ENCODE measurements around the gene SPTLC1. TPM values are rescaled to one million over a fixed set of nuclear protein-coding genes. Genes with fewer than 3 reads are reported as not detected.

Gene SPTLC1
- total RNA-seq, 4 donors from 2014 or later: 105 to 115 (median 109) TPM

DNA sequence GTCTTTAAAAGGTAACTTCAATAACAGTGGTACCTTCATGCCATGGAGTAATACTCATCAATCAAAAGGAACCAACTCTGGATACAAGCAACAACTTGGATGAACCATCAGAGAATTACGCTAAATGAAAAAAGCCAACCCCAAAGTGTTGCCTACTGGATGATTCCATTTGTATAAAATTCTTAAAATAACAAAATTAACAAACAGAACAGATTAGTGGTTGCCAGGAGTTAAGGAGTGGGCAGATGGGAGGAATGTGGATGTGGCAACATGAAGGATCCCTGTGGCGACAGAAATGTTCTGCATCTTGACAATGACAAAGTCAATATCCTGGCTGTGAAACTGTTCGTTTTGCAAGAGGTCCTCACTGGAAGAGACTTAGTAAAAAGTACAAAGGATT, 50.5 kb downstream of the SPTLC1 start:
- peaks cover 76% of the 10 kb centered on the region for H3K36me3 ChIP-seq
- TF ChIP-seq, protein P1, sequence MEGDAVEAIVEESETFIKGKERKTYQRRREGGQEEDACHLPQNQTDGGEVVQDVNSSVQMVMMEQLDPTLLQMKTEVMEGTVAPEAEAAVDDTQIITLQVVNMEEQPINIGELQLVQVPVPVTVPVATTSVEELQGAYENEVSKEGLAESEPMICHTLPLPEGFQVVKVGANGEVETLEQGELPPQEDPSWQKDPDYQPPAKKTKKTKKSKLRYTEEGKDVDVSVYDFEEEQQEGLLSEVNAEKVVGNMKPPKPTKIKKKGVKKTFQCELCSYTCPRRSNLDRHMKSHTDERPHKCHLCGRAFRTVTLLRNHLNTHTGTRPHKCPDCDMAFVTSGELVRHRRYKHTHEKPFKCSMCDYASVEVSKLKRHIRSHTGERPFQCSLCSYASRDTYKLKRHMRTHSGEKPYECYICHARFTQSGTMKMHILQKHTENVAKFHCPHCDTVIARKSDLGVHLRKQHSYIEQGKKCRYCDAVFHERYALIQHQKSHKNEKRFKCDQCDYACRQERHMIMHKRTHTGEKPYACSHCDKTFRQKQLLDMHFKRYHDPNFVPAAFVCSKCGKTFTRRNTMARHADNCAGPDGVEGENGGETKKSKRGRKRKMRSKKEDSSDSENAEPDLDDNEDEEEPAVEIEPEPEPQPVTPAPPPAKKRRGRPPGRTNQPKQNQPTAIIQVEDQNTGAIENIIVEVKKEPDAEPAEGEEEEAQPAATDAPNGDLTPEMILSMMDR (IDR thresholded peaks at IDR 0.05): no peak
- TF ChIP-seq EP300 (IDR thresholded peaks at IDR 0.05) (no peak), POLR2AphosphoS5 (IDR thresholded peaks at IDR 0.05) (no peak), POLR2A (IDR thresholded peaks at IDR 0.05) (no peak)
- 76% methylated on average over 3 of the region's 3 CpGs for WGBS

DNA sequence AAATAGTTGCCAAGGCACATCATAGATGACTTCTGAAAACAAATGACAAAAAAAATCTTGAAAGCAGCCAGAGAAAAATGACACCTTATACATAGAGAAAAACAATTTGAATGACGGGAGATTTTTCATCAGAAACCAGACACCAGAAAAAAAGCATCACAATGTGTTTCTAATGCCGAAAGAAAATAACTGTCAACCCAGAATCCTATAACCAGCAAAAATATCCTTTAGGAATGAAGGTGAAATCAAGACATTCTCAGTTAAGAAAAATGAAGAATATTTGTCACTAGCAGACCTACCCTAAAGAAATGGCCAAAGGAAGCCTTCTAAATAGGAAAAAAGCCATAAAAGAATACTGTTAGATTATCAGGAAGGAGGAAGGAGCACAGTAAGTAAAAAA, 54.0 kb downstream of the SPTLC1 start:
- H3K27ac ChIP-seq: no peak overlapping the region
- no peak overlapping the region for H3K4me3 ChIP-seq
- 91% methylated on average over 2 of the region's 2 CpGs for WGBS
- DNase-seq (ENCODE audit: low spot score in 2 of 2): no peak
- TF ChIP-seq POLR2AphosphoS5 (IDR thresholded peaks at IDR 0.05): no peak
- TF ChIP-seq, protein P1 (IDR thresholded peaks at IDR 0.05): no peak
- peaks cover 64% of the 10 kb centered on the region for H3K36me3 ChIP-seq
- peaks cover 21% of the 10 kb centered on the region for H3K9me3 ChIP-seq
- no peaks in the 10 kb centered on the region for H3K4me1 ChIP-seq
- no peaks in the 10 kb centered on the region for H3K27me3 ChIP-seq

More for the DNA sequence above, 50.5 kb downstream of the SPTLC1 start:
- no peaks in the 10 kb centered on the region for H3K27me3 ChIP-seq
- no peak for DNase-seq (ENCODE audit: low spot score in 2 of 2)
- no peak overlapping the region for H3K27ac ChIP-seq
- peaks cover 21% of the 10 kb centered on the region for H3K9me3 ChIP-seq
- no peaks in the 10 kb centered on the region for H3K4me1 ChIP-seq
- no peak overlapping the region for H3K4me3 ChIP-seq

DNA sequence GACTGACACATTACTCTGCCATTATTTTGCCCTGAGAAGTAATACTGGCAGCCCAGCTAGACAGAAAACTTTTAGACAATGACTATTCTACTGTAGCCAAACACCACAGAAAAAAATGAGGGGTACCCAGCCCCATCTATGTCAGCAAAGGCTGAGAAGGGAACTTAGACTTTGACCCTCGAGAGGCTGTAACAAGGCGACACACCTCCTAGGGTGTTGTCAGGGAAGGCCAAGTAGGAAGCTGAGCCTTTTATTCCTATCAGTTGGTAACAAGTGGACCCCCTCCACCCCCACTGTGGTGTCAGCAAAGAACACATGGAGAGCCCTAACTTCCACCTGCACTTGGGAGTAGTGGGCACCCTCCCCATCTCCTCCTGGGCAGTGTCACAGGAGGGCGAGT, 55.6 kb downstream of the SPTLC1 start:
- H3K36me3 ChIP-seq: peaks cover 62% of the 10 kb centered on the region
- H3K9me3 ChIP-seq: peaks cover 21% of the 10 kb centered on the region
- WGBS: 98% methylated on average over 3 of the region's 3 CpGs
- DNase-seq (ENCODE audit: low spot score in 2 of 2): no peak
- no peaks in the 10 kb centered on the region for H3K27me3 ChIP-seq
- no peak for TF ChIP-seq POLR2AphosphoS5 (IDR thresholded peaks at IDR 0.05)
- TF ChIP-seq, protein P1 (IDR thresholded peaks at IDR 0.05): no peak
- H3K27ac ChIP-seq: no peak overlapping the region
- no peaks in the 10 kb centered on the region for H3K4me1 ChIP-seq
- no peak overlapping the region for H3K4me3 ChIP-seq

DNA sequence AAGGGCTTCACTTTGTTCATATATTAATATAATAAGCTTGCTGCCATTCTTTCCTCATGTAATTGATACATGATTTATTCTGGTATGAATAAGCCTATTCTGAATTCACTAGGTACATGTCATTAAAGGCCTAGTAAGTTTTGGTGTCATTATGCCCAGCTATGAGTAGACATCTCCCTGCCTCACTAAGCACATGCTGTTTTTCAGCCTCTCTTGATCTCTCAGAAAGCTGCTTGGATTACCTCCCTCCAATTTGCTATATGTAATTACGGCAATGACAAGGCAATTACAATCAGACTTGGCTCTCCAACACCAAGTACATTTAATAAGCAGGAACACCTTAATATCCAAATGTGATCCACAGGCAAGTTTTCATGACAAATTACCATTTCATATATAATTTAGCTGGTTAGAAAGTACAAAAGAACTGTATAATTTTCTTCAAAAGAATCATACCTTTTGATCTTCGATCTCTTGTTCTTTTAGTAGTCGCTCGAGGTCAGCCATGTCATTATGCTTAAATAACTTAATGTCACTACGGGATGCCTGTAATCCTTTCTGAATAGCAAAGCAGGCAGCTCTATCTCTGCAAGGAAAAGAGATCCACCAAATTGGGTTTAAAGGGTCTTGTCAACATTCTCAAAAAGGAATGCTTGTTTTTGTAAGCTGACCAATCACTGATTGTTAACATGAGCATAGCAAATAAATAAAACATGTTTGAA, 56.3 kb downstream of the SPTLC1 start:
- 87% methylated on average over 5 of the region's 5 CpGs for WGBS

DNA sequence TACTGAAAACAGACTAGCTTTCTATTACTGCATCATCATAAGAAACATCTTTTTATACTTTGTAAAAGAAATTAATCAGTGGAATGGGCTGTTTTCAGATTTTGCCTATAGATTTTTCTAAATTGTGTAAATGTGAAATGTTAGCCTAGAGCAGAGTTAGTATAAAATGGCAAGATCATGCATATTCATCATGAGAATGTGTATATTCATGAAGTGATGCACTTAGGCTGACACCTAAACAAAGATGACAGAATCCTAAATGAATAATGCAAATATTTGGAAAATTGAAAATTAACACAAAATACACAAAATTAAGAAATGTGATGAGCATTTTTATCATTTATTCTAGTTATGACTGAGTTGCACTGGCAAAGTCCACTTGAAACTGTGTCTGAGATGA, 57.2 kb downstream of the SPTLC1 start:
- TF ChIP-seq POLR2A (IDR thresholded peaks at IDR 0.05) (no peak), POLR2AphosphoS5 (IDR thresholded peaks at IDR 0.05) (no peak), EP300 (IDR thresholded peaks at IDR 0.05) (no peak)
- TF ChIP-seq, protein P1 (IDR thresholded peaks at IDR 0.05): no peak
- no peaks in the 10 kb centered on the region for H3K4me1 ChIP-seq
- H3K4me3 ChIP-seq: no peak overlapping the region
- no peak for DNase-seq (ENCODE audit: low spot score in 2 of 2)
- H3K27me3 ChIP-seq: no peaks in the 10 kb centered on the region
- H3K9me3 ChIP-seq: peaks cover 18% of the 10 kb centered on the region
- peaks cover 61% of the 10 kb centered on the region for H3K36me3 ChIP-seq
- H3K27ac ChIP-seq: no peak overlapping the region

More for the DNA sequence above, 56.3 kb downstream of the SPTLC1 start:
- H3K27me3 ChIP-seq: no peaks in the 10 kb centered on the region
- H3K4me1 ChIP-seq: no peaks in the 10 kb centered on the region
- DNase-seq (ENCODE audit: low spot score in 2 of 2): no peak
- TF ChIP-seq POLR2A (IDR thresholded peaks at IDR 0.05): no peak
- no peak for TF ChIP-seq POLR2AphosphoS5 (IDR thresholded peaks at IDR 0.05)
- no peak for TF ChIP-seq EP300 (IDR thresholded peaks at IDR 0.05)
- TF ChIP-seq, protein P1 (IDR thresholded peaks at IDR 0.05): no peak
- peaks cover 62% of the 10 kb centered on the region for H3K36me3 ChIP-seq
- peaks cover 21% of the 10 kb centered on the region for H3K9me3 ChIP-seq
- no peak overlapping the region for H3K27ac ChIP-seq
- no peak overlapping the region for H3K4me3 ChIP-seq
